ENCODE results near the gene EML6.

DNA sequence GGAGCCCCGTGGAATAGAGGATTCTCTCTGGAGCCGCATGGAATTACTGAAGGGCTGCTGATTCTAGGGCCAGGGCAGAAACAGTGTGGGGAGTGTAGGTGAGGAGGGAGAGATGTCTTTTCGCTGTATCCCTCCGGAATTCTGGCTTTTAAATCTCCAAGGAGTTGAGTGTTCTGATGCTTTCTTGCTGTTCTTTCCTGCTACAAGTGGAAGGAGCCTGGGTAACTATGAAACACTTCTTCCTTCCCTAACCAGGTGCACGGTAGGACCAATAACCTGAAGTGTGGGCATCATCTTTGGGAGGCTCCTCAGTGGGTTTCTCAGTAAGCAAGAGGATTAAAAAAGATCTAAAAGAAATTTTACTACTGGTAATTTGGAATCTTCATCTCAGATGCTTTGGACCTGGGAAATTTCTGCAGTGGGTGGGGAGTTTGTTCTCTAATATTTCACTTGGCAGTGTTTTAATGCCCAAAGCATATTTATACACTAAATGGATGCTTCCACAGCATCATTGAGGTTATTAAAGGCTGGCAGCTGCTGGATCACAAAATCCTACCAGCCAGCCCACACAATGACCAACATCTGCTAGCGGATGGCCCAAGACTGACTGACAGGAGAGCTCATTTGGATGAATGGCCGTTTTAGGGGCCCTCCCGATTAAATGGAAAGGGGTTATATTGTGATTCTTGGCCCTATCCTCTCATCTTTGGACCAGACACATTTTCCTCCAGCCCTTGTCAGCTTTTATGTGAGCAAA is 2.1 kb downstream of the EML6 start:
- TF ChIP-seq CEBPB (IDR thresholded peaks at IDR 0.05; ENCODE audit: low read depth) (no peak), POLR2A (IDR thresholded peaks at IDR 0.05; ENCODE audit: borderline replicate concordance, extremely low read depth, insufficient read depth, insufficient read length) (no peak), POLR2AphosphoS5 (IDR thresholded peaks at IDR 0.05; ENCODE audit: low read depth, low read length) (no peak), ZNF274 (IDR thresholded peaks at IDR 0.05; ENCODE audit: low read depth, low read length) (no peak), EZH2 (IDR thresholded peaks at IDR 0.05) (no peak), RAD21 (IDR thresholded peaks at IDR 0.05; ENCODE audit: low read depth) (no peak), YY1 (IDR thresholded peaks at IDR 0.05; ENCODE audit: extremely low read depth, insufficient replicate concordance, low read depth, low read length) (no peak)
- TF ChIP-seq, protein P1, sequence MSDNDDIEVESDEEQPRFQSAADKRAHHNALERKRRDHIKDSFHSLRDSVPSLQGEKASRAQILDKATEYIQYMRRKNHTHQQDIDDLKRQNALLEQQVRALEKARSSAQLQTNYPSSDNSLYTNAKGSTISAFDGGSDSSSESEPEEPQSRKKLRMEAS (IDR thresholded peaks at IDR 0.05): no peak
- TF ChIP-seq, protein P2, sequence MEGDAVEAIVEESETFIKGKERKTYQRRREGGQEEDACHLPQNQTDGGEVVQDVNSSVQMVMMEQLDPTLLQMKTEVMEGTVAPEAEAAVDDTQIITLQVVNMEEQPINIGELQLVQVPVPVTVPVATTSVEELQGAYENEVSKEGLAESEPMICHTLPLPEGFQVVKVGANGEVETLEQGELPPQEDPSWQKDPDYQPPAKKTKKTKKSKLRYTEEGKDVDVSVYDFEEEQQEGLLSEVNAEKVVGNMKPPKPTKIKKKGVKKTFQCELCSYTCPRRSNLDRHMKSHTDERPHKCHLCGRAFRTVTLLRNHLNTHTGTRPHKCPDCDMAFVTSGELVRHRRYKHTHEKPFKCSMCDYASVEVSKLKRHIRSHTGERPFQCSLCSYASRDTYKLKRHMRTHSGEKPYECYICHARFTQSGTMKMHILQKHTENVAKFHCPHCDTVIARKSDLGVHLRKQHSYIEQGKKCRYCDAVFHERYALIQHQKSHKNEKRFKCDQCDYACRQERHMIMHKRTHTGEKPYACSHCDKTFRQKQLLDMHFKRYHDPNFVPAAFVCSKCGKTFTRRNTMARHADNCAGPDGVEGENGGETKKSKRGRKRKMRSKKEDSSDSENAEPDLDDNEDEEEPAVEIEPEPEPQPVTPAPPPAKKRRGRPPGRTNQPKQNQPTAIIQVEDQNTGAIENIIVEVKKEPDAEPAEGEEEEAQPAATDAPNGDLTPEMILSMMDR (IDR thresholded peaks at IDR 0.05 in 2 of 3, conservative IDR thresholded peaks at IDR 0.05 in 1 of 3; ENCODE audit: borderline replicate concordance in 1 of 3, insufficient read depth in 1 of 3, low read depth in 2 of 3, low read length in 2 of 3): no peak
- TF ChIP-seq, protein P3, sequence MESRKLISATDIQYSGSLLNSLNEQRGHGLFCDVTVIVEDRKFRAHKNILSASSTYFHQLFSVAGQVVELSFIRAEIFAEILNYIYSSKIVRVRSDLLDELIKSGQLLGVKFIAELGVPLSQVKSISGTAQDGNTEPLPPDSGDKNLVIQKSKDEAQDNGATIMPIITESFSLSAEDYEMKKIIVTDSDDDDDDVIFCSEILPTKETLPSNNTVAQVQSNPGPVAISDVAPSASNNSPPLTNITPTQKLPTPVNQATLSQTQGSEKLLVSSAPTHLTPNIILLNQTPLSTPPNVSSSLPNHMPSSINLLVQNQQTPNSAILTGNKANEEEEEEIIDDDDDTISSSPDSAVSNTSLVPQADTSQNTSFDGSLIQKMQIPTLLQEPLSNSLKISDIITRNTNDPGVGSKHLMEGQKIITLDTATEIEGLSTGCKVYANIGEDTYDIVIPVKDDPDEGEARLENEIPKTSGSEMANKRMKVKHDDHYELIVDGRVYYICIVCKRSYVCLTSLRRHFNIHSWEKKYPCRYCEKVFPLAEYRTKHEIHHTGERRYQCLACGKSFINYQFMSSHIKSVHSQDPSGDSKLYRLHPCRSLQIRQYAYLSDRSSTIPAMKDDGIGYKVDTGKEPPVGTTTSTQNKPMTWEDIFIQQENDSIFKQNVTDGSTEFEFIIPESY (IDR thresholded peaks at IDR 0.05; ENCODE audit: extremely low read depth, insufficient replicate concordance, low read length): no peak
- TF ChIP-seq, protein P4, sequence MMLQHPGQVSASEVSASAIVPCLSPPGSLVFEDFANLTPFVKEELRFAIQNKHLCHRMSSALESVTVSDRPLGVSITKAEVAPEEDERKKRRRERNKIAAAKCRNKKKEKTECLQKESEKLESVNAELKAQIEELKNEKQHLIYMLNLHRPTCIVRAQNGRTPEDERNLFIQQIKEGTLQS (IDR thresholded peaks at IDR 0.05): no peak
- TF ChIP-seq, protein P5, sequence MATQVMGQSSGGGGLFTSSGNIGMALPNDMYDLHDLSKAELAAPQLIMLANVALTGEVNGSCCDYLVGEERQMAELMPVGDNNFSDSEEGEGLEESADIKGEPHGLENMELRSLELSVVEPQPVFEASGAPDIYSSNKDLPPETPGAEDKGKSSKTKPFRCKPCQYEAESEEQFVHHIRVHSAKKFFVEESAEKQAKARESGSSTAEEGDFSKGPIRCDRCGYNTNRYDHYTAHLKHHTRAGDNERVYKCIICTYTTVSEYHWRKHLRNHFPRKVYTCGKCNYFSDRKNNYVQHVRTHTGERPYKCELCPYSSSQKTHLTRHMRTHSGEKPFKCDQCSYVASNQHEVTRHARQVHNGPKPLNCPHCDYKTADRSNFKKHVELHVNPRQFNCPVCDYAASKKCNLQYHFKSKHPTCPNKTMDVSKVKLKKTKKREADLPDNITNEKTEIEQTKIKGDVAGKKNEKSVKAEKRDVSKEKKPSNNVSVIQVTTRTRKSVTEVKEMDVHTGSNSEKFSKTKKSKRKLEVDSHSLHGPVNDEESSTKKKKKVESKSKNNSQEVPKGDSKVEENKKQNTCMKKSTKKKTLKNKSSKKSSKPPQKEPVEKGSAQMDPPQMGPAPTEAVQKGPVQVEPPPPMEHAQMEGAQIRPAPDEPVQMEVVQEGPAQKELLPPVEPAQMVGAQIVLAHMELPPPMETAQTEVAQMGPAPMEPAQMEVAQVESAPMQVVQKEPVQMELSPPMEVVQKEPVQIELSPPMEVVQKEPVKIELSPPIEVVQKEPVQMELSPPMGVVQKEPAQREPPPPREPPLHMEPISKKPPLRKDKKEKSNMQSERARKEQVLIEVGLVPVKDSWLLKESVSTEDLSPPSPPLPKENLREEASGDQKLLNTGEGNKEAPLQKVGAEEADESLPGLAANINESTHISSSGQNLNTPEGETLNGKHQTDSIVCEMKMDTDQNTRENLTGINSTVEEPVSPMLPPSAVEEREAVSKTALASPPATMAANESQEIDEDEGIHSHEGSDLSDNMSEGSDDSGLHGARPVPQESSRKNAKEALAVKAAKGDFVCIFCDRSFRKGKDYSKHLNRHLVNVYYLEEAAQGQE (IDR thresholded peaks at IDR 0.05; ENCODE audit: low read depth): no peak

All from HCT116 (cell line).